HUES6 (cell line): ENCODE measurements around the gene POLR3GL.

Experiments used
- H3K27ac ChIP-seq: 2 replicates; pipeline ENCODE4 v1.7.0; 2013; ENCODE audit warnings: low read depth, mild to moderate bottlenecking, low read length, inconsistent platforms
- H3K27me3 ChIP-seq: 2 replicates; pipeline ENCODE4 v1.6.1; 2013; ENCODE audit warnings: low read length; ENCODE audit not compliant: control insufficient read depth, insufficient read depth
- H3K36me3 ChIP-seq: 2 replicates; pipeline ENCODE4 v1.6.1; 2013; ENCODE audit warnings: low read length; ENCODE audit not compliant: control insufficient read depth, insufficient read depth
- H3K4me1 ChIP-seq: 2 replicates; pipeline ENCODE4 v1.6.1; 2013; ENCODE audit warnings: low read length; ENCODE audit not compliant: control insufficient read depth, insufficient read depth
- H3K4me3 ChIP-seq: 2 replicates; pipeline ENCODE4 v1.5.1; 2013; ENCODE audit warnings: low read depth, low read length
- H3K9ac ChIP-seq: one replicate; pipeline ENCODE4 v1.6.1; 2013; ENCODE audit warnings: mild to moderate bottlenecking, low read length
- H3K9me3 ChIP-seq: 2 replicates; pipeline ENCODE4 v1.6.1; 2013; ENCODE audit warnings: low read depth, low read length; ENCODE audit not compliant: control insufficient read depth, insufficient read depth

POLR3GL gene

GRCh38 chr1:145960468-145961108 is 3.9 kb upstream of the POLR3GL start:
- Histone ChIP-seq H3K36me3 (no peaks in the 10 kb centered on the region), H3K27ac (no peak overlapping the region), H3K27me3 (peaks cover 78% of the 10 kb centered on the region), H3K4me1 (peaks cover 30% of the 10 kb centered on the region), H3K4me3 (peak overlapping the region; percentile 83), H3K9me3 (no peaks in the 10 kb centered on the region), H3K9ac (peak overlapping the region; percentile 30)

- H3K9me3 ChIP-seq, result no peaks in the 10 kb centered on the region
- peaks cover 73% of the 10 kb centered on the region for H3K27me3 ChIP-seq
- peak overlapping the region; percentile 30 for H3K9ac ChIP-seq
- H3K4me3 ChIP-seq, result peak overlapping the region; percentile 83
- peaks cover 30% of the 10 kb centered on the region for H3K4me1 ChIP-seq
- no peaks in the 10 kb centered on the region for H3K36me3 ChIP-seq
- H3K27ac ChIP-seq, result no peak overlapping the region
Measured at GRCh38 chr1:145961109-145961424, 3.4 kb upstream of the POLR3GL start.

GRCh38 chr1:145961425-145962156 is 2.9 kb upstream of the POLR3GL start:
- H3K27ac ChIP-seq, result no peak overlapping the region
- peaks cover 68% of the 10 kb centered on the region for H3K27me3 ChIP-seq
- H3K4me3 ChIP-seq, result peak overlapping the region; percentile 83
- H3K36me3 ChIP-seq, result no peaks in the 10 kb centered on the region
- H3K9me3 ChIP-seq, result no peaks in the 10 kb centered on the region
- H3K4me1 ChIP-seq, result peaks cover 30% of the 10 kb centered on the region
- H3K9ac ChIP-seq, result peak overlapping the region; percentile 30

- Histone ChIP-seq H3K4me1 (peaks cover 30% of the 10 kb centered on the region), H3K27ac (no peak overlapping the region), H3K9me3 (0 out of 2 replicates have a peak, but pooled peaks cover 2% of the 10 kb centered on the region), H3K36me3 (no peaks in the 10 kb centered on the region), H3K9ac (peak overlapping the region; percentile 25), H3K4me3 (peak overlapping the region; percentile 83), H3K27me3 (peaks cover 59% of the 10 kb centered on the region)
Measured at GRCh38 chr1:145962157-145963102, 2.1 kb upstream of the POLR3GL start.

- Histone ChIP-seq H3K27ac (no peak overlapping the region), H3K4me1 (peaks cover 26% of the 10 kb centered on the region), H3K9me3 (0 out of 2 replicates have a peak, but pooled peaks cover 2% of the 10 kb centered on the region), H3K9ac (peak overlapping the region; percentile 14), H3K4me3 (peak overlapping the region; percentile 83), H3K36me3 (no peaks in the 10 kb centered on the region), H3K27me3 (peaks cover 55% of the 10 kb centered on the region)
Measured at GRCh38 chr1:145963265-145964019, 1.0 kb upstream of the POLR3GL start.

GRCh38 chr1:145965119-145965744 is 742 bp downstream of the POLR3GL start:
- Histone ChIP-seq H3K9me3 (0 out of 2 replicates have a peak, but pooled peaks cover 2% of the 10 kb centered on the region), H3K4me1 (peaks cover 20% of the 10 kb centered on the region), H3K27me3 (peaks cover 37% of the 10 kb centered on the region), H3K36me3 (no peaks in the 10 kb centered on the region), H3K27ac (no peak overlapping the region), H3K9ac (no peak overlapping the region), H3K4me3 (peak overlapping the region; percentile 61)

GRCh38 chr1:145967288-145967687 is 2.8 kb downstream of the POLR3GL start:
- no peaks in the 10 kb centered on the region for H3K36me3 ChIP-seq
- no peak overlapping the region for H3K4me3 ChIP-seq
- H3K27me3 ChIP-seq, result peaks cover 18% of the 10 kb centered on the region
- peaks cover 15% of the 10 kb centered on the region for H3K4me1 ChIP-seq
- H3K27ac ChIP-seq, result no peak overlapping the region
- no peak overlapping the region for H3K9ac ChIP-seq
- 0 out of 2 replicates have a peak, but pooled peaks cover 2% of the 10 kb centered on the region for H3K9me3 ChIP-seq

- no peak overlapping the region for H3K9ac ChIP-seq
- no peak overlapping the region for H3K4me3 ChIP-seq
- no peak overlapping the region for H3K27ac ChIP-seq
- peaks cover 7% of the 10 kb centered on the region for H3K4me1 ChIP-seq
- no peaks in the 10 kb centered on the region for H3K27me3 ChIP-seq
- H3K9me3 ChIP-seq, result no peaks in the 10 kb centered on the region
- no peaks in the 10 kb centered on the region for H3K36me3 ChIP-seq
Measured at GRCh38 chr1:145972580-145972979, 8.1 kb downstream of the POLR3GL start.

- H3K4me3 ChIP-seq, result no peak overlapping the region
- H3K9ac ChIP-seq, result no peak overlapping the region
- H3K27ac ChIP-seq, result no peak overlapping the region
- no peaks in the 10 kb centered on the region for H3K9me3 ChIP-seq
- peaks cover 26% of the 10 kb centered on the region for H3K4me1 ChIP-seq
- no peaks in the 10 kb centered on the region for H3K27me3 ChIP-seq
- no peaks in the 10 kb centered on the region for H3K36me3 ChIP-seq
Measured at GRCh38 chr1:145974721-145975120, 10.2 kb downstream of the POLR3GL start.

- no peak overlapping the region for H3K4me3 ChIP-seq
- H3K36me3 ChIP-seq, result no peaks in the 10 kb centered on the region
- no peak overlapping the region for H3K9ac ChIP-seq
- H3K4me1 ChIP-seq, result peaks cover 31% of the 10 kb centered on the region
- no peaks in the 10 kb centered on the region for H3K9me3 ChIP-seq
- no peak overlapping the region for H3K27ac ChIP-seq
- no peaks in the 10 kb centered on the region for H3K27me3 ChIP-seq
Measured at GRCh38 chr1:145975216-145975615, 10.7 kb downstream of the POLR3GL start.
